Thymus (tissue), 11 donors: Measurements from ENCODE around the gene GRM4. TPM values are rescaled to one million over a fixed set of nuclear protein-coding genes. Genes with fewer than 3 reads are reported as not detected.

Experiments
- DNase-seq, 9 donors: peaks; one replicate each; pipeline ENCODE4 v3.0.0-alpha.2; 2013; ENCODE audit warnings: low spot score in 9 of 9, low read depth in 6 of 9, missing footprints in 1 of 9
- H3K27ac ChIP-seq, 2 donors: one replicate each; pipeline ENCODE4 v1.5.1; 2013; ENCODE audit warnings: control low read depth in 1 of 2, low read depth in 1 of 2, low read length in 1 of 2, mild to moderate bottlenecking in 1 of 2, moderate library complexity in 1 of 2
- H3K27me3 ChIP-seq, 2 donors: one replicate each; pipeline ENCODE4 v1.5.1; 2013; ENCODE audit warnings: low read length in 1 of 2; ENCODE audit not compliant: control insufficient read depth in 2 of 2, insufficient read depth in 1 of 2
- H3K36me3 ChIP-seq, 2 donors: one replicate each; pipeline ENCODE4 v1.5.1; 2013; ENCODE audit warnings: low read length in 1 of 2, mild to moderate bottlenecking in 1 of 2, moderate library complexity in 1 of 2; ENCODE audit not compliant: control insufficient read depth in 2 of 2, insufficient read depth in 2 of 2
- H3K4me1 ChIP-seq, 2 donors: one replicate each; pipeline ENCODE4 v1.5.1; 2013; ENCODE audit warnings: low read length in 2 of 2; ENCODE audit not compliant: control insufficient read depth in 2 of 2, insufficient read depth in 2 of 2
- H3K4me3 ChIP-seq, 2 donors: one replicate each; pipeline ENCODE4 v1.5.1; 2013; ENCODE audit warnings: low read length in 2 of 2, control low read depth in 1 of 2, mild to moderate bottlenecking in 1 of 2
- H3K9me3 ChIP-seq, 2 donors: one replicate each; pipeline ENCODE4 v1.5.1; 2013; ENCODE audit warnings: low read length in 1 of 2, mild to moderate bottlenecking in 1 of 2; ENCODE audit not compliant: control insufficient read depth in 2 of 2, insufficient read depth in 1 of 2
- WGBS: extraction: QIAGEN DNeasy Blood & Tissue Kit; methylation state at CpG from one replicate; pipeline ENCODE4 v1.1.7; 2013; 5-methylcytosine and 5-hydroxymethylcytosine counted together
- polyA plus RNA-seq: library from polyadenylated mRNA; stranded (reverse); fragments of 200-250 nt; gene quantifications from one replicate; pipeline ENCODE4 v1.2.3, GENCODE V29; 2013
- total RNA-seq: library from RNA; stranded (reverse); fragments of 120-200 nt; gene quantifications from one replicate; pipeline ENCODE4 v1.2.4, GENCODE V29; 2013
- donor health status: healthy.

GRM4 gene
- total and polyA plus RNA-seq, 2 donors = 0.14 to 0.27 TPM

- Histone ChIP-seq H3K4me1 (no peaks in the 10 kb centered on the region), H3K27ac (no peak overlapping the region), H3K36me3 (no peaks in the 10 kb centered on the region), H3K9me3 (peaks cover 0 to 5% of the 10 kb centered on the region in 2 donors), H3K27me3 (peaks cover 0 to 12% of the 10 kb centered on the region in 2 donors), H3K4me3 (no peak overlapping the region)
- 69% methylated on average over 6 of the region's 6 CpGs for WGBS
- DNase-seq = no peak
These were observed 130.3 kb downstream of the GRM4 start for GRCh38 chr6:34015586-34015985.

DNA sequence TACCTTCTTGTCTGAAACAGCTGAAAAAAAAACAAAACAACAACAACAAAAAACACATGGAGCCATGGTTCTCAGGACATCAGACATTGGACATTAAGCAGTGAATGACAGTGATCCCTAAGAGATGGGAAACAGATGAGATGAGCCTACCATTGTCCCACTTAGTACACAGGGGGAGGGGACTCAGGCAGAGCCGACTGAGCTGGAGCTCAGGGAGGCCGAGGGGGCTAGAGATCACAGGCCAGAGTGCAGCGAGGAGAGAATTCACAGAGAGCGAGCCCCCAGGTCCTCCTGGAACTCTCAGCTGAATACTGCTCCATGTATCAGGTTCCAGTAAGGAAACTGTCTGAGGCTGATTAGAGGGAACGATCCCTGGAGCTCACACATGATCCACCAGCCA lies 134.6 kb downstream of the GRM4 start:
- no peaks in the 10 kb centered on the region for H3K4me1 ChIP-seq
- H3K27me3 ChIP-seq = peaks cover 0 to 12% of the 10 kb centered on the region in 2 donors
- no peaks in the 10 kb centered on the region for H3K36me3 ChIP-seq
- H3K4me3 ChIP-seq = no peak overlapping the region
- WGBS = 76% methylated on average over 5 of the region's 5 CpGs
- H3K27ac ChIP-seq = no peak overlapping the region
- H3K9me3 ChIP-seq = no peaks in the 10 kb centered on the region
- DNase-seq = no peak

GRCh38 chr6:34005901-34006531 lies 139.9 kb downstream of the GRM4 start:
- H3K27ac ChIP-seq = no peak overlapping the region
- WGBS = 77% methylated on average over 8 of the region's 8 CpGs

DNA sequence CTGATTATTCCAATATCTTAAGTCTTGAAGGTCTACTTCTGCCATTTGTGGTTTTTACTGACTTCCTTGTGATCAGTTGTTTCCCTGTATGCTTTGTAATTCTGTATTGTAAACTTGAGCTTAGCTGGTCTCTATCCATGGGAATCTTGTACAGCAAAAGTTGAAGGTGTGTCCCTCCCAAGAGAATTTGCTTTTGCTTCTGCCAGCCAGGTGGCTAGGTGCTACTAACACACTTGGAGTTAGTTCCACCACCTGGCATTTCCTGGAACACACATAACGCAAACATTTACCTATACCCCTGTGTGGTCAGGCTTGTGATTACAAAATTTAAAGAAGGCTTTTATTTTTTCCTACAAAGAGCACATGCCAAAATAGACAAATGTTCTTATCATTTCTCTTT lies 141.2 kb downstream of the GRM4 start:
- no peak for DNase-seq
- H3K36me3 ChIP-seq = no peaks in the 10 kb centered on the region
- WGBS = 97% methylated on average over 1 of the region's 1 CpG
- no peaks in the 10 kb centered on the region for H3K9me3 ChIP-seq
- H3K4me1 ChIP-seq = no peaks in the 10 kb centered on the region
- H3K27ac ChIP-seq = no peak overlapping the region
- H3K27me3 ChIP-seq = peaks cover 0 to 17% of the 10 kb centered on the region in 2 donors
- no peak overlapping the region for H3K4me3 ChIP-seq

More at GRCh38 chr6:34005901-34006531, 139.9 kb downstream of the GRM4 start:
- Histone ChIP-seq H3K36me3 (no peaks in the 10 kb centered on the region), H3K4me1 (no peaks in the 10 kb centered on the region), H3K4me3 (no peak overlapping the region), H3K9me3 (no peaks in the 10 kb centered on the region), H3K27me3 (peaks cover 0 to 16% of the 10 kb centered on the region in 2 donors)
- no peak for DNase-seq

DNA sequence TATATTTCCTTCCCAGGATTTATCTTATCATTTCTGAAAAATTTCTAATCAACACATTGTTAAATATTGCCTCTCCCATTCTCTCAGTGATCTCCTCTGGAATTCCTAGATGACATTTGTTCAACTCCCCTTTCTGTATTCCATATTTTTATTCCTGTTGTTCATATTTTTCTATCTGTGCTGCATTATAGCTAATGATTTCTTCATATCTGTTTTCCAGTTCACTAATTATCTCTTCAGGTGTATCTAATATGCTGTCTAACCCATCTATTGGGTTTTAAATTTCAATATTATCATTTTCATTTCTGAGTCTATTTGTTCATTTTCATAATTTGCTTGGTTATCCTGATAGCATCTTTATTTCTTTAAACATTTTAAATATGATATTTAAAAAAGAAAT lies 141.9 kb downstream of the GRM4 start:
- Histone ChIP-seq H3K9me3 (no peaks in the 10 kb centered on the region), H3K27me3 (peaks cover 0 to 17% of the 10 kb centered on the region in 2 donors), H3K27ac (no peak overlapping the region), H3K36me3 (no peaks in the 10 kb centered on the region), H3K4me3 (no peak overlapping the region), H3K4me1 (no peaks in the 10 kb centered on the region)
- no peak for DNase-seq

DNA sequence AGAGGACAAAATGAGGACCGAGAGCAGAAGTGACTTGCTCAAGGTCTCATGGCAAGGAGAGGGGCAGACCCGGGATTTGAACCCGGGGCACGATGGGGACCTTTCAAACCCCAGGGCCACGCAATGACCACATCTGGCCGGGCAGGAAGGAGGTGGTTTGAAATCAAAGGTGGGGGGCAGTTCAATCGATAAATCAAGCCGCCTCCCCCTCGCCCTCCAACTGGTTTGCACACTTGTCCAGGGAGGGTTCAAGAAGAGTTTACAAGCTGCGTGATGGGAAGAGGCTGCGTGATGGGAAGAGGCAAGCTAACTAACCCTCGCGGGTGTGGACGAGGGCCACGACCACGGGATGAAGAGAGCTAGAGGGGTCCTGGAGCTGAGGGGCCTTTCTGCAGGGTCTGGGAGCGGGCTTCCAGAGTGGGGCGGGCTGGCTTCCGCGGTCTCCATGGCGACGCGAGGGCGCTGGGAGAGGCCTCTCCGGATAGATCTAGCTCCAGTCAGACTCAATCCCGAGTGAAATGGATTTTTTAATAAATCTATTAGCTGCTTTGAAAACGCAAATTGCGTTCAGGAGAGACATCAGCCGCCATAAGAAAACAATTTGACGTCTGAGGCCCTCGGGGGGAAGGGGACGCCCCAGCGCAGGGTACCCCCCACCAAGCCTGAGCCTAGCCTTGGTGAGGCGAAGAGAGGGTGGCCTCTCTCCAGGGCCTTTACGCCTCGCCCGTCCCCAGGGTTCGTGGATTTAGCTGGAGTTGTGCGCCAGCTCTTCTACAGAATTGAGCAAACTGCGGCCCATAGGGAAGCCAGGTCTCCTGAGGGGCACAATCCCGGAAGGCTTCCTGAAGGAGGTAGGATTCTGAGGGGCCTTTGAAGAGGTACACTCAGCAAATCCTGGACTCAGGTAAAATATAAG lies 143.9 kb downstream of the GRM4 start:
- DNase-seq = no peak
- 75% methylated on average over 41 of the region's 41 CpGs for WGBS
- H3K27ac ChIP-seq = no peak overlapping the region

DNA sequence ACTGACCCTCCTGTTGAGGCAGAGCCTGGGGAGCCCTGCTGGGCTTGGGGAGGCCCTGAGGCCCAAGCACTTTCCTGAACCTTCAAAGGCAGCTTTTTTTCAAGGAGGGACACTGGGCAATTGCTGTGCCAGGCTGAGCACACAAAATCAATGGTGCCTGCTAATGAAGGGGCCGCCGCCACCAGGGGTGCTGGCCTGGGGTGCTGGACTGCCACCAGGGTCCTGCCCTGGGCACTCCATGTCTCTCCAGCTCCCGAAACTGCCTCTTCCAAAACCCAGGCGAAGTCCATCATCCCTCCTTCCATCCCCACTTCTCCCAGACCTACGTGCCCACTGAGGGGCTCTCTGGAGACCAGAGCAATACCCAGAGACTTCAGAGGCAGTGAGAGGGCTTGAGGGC lies 145.6 kb downstream of the GRM4 start:
- no peak overlapping the region for H3K4me3 ChIP-seq
- peaks cover 0 to 19% of the 10 kb centered on the region in 2 donors for H3K27me3 ChIP-seq
- WGBS = 97% methylated on average over 5 of the region's 5 CpGs
- DNase-seq = no peak
- H3K4me1 ChIP-seq = no peaks in the 10 kb centered on the region
- H3K27ac ChIP-seq = no peak overlapping the region
- H3K9me3 ChIP-seq = no peaks in the 10 kb centered on the region
- no peaks in the 10 kb centered on the region for H3K36me3 ChIP-seq

More for the DNA sequence above, 143.9 kb downstream of the GRM4 start:
- Histone ChIP-seq H3K4me3 (no peak overlapping the region), H3K4me1 (no peaks in the 10 kb centered on the region), H3K9me3 (no peaks in the 10 kb centered on the region), H3K27me3 (peaks cover 0 to 17% of the 10 kb centered on the region in 2 donors), H3K36me3 (no peaks in the 10 kb centered on the region)

DNA sequence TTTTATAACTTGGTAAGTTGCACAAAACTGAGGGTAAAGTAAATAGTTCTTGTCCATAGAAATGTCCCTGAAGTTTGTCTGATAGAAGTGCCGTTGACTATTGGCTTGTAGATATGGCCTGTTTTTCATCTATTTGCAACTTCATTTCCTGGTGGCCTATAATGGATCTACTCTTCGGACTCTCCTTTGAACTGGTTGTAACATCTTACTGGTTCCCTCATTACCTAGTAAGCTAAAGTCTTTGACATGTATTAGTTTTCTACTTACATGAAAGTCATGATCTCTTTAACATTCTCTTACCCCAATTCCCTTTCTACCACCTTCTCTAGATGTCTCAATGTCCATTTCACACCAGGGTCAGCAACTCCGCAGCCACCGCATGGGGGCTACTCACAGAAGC lies 146.3 kb downstream of the GRM4 start:
- Histone ChIP-seq H3K27ac (no peak overlapping the region), H3K4me1 (no peaks in the 10 kb centered on the region), H3K9me3 (no peaks in the 10 kb centered on the region), H3K4me3 (no peak overlapping the region), H3K36me3 (no peaks in the 10 kb centered on the region), H3K27me3 (peaks cover 0 to 25% of the 10 kb centered on the region in 2 donors)
- WGBS = 98% methylated on average over 4 of the region's 4 CpGs
- DNase-seq = no peak

- no peak overlapping the region for H3K4me3 ChIP-seq
- no peak for DNase-seq
- no peaks in the 10 kb centered on the region for H3K4me1 ChIP-seq
- WGBS = over 99% methylated on average over 5 of the region's 5 CpGs
- no peaks in the 10 kb centered on the region for H3K36me3 ChIP-seq
- H3K27me3 ChIP-seq = peaks cover 0 to 31% of the 10 kb centered on the region in 2 donors
- no peak overlapping the region for H3K27ac ChIP-seq
- no peaks in the 10 kb centered on the region for H3K9me3 ChIP-seq
These were observed 147.2 kb downstream of the GRM4 start for GRCh38 chr6:33998660-33999059.
